GM18498 (cell line): Measurements from ENCODE around the gene ZNF768.
"Not testable (repeated sequence)": the region's sequence is repeated elsewhere in the genome, so short reads cannot be mapped to it uniquely, and the experiment has no call there.

Experiments
- ATAC-seq: cut with Tn5 transposase; IDR thresholded peaks from one replicate; pipeline ENCODE4 v1.9.1; 2021; ENCODE audit warnings: mild to moderate bottlenecking, moderate library complexity; ENCODE audit not compliant: unreplicated experiment

The ZNF768 gene

GRCh38 chr16:30556125-30556473 is 29.7 kb upstream of the ZNF768 start:
- no peak for ATAC-seq

DNA sequence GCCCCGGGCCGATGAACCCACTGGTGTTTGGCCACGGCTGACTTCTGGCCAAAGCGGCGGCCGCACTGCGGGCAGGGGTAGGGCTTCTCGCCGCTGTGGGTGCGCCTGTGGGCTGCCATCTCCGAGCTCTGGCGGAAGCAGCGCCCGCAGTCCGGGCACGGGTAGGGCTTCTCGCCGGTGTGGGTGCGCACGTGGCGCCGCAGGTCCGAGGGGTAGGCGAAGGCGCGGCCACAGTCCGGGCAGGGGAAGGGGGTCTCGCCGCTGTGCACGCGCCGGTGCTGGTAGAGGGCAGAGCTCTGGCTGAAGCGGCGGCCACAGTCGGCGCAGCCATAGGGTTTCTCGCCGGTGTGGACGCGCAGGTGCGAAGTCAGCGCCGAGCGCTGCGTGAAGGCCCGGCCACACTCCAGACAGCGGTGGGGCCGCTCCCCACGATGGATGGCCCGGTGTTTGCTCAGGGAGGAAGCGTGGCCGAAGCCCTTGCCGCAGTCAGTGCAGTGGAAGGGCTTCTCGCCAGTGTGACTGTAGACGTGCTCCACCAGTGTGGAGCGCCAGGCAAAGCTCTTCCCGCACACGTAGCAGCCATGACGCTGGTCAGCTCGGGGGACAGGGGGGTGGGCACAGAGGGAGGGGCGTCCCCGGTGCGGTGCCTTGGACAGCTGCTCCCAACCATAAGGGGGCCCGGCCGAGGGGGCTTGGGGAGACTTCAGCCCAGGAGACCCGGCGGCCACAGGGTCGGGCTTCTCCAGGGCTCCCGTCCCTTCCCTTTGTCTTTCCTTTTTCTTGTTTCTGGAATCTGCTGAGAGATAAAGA is 29.2 kb upstream of the ZNF768 start:
- ATAC-seq = no peak

DNA sequence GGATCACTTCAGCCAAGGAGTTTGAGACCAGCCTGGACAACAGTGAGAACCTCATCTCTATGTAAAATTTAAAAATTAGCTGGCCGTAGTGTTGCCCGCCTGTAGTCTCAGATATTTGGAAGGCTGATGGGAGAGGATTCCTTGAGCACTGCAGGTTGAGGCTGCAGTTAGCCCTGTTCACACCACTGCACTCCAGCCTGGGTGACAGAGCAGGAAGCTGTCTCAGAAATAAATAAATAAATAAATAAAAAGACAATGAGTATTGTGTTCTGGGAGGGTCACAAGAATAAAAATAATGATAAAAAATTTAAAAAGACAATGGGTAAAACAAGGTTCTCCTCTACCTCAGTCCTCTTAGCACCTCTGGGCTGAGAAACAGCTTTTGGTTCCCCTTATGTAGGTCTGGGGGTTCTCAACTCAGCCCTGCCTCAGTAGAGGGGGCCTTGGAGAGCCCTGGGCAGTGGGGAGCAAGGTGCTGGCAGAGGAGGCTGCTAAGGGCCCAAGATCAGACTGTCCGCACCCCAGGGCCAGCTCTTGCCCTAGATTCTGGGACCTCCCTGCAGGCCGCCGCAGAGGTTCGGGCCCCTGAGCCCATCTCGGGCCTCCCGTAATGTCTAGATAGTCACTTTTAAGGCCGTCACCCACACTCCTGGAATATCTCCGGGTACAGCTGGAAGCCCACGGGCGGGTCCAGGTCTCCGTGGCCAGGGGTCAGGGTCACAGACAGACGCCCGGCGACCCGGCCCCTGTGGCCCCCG is 28.4 kb upstream of the ZNF768 start:
- ATAC-seq = no peak

DNA sequence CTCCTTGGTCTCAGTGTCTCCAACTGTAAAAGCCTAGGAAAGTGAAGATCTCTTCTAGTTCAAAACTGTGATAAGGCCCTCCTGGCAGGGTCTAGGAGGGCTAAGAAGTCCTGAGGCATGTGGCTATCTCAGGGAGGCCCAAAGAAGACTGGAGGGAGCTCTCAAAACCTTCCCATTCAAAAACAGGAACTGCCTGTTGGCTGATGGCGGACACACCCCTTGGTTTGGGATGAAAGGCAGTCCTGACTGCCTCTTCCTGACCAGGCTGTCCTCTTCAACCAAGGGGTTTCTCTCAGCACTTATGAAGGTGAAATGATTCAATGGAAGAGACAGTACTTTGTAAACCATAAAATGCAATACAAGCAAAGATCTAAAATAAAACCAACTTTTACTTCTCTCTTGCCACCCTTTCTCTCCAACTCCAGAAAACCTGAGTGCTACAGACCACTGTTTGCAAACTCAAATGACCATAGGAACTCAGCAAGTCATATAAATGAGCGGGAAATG is 27.1 kb upstream of the ZNF768 start:
- no peak for ATAC-seq

GRCh38 chr16:30552956-30553355 is 26.6 kb upstream of the ZNF768 start:
- no peak for ATAC-seq

GRCh38 chr16:30551781-30552180 is 25.4 kb upstream of the ZNF768 start:
- no peak for ATAC-seq

- no peak for ATAC-seq
These were observed 22.3 kb upstream of the ZNF768 start for GRCh38 chr16:30548416-30549253.

DNA sequence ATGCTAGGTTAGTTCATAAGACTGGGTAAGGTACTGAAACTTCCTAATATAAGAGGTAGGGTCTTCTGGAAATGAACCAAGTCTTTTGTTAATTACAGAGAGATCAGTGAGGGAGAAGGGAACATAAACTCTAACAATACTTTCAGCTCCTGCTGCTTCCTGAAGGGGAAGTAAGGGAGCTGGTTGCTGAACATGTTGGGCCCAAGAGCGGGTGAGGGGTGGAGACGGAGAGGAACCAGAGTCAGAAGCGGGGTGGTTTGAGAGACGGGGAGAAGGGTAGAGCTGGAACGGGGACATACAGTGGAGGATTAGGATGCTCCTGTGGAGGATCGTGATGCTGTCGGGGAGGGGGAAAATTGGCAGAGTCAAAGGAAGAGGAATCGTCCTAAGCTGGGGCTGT is 19.7 kb upstream of the ZNF768 start:
- no peak for ATAC-seq

DNA sequence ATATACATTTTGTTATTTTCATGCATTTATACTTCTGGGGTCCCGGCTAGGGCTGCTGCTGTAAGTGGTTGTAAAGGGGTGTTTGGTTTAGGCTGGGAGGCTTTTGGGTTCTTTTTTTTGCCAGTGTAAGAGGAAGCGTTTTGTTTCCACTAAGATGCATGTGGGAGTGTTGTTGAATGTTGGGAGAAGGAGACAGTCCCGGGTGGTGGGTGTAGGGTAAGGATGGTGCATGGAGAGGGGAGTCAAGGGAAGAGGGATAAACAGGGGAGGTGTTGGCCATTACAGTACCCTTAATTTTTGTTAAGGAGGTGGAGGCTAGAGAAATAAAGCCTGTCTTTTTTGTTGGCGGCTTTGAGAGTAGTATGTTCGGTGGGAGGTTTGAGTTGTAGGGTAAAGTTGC is 16.7 kb upstream of the ZNF768 start:
- ATAC-seq = no peak

DNA sequence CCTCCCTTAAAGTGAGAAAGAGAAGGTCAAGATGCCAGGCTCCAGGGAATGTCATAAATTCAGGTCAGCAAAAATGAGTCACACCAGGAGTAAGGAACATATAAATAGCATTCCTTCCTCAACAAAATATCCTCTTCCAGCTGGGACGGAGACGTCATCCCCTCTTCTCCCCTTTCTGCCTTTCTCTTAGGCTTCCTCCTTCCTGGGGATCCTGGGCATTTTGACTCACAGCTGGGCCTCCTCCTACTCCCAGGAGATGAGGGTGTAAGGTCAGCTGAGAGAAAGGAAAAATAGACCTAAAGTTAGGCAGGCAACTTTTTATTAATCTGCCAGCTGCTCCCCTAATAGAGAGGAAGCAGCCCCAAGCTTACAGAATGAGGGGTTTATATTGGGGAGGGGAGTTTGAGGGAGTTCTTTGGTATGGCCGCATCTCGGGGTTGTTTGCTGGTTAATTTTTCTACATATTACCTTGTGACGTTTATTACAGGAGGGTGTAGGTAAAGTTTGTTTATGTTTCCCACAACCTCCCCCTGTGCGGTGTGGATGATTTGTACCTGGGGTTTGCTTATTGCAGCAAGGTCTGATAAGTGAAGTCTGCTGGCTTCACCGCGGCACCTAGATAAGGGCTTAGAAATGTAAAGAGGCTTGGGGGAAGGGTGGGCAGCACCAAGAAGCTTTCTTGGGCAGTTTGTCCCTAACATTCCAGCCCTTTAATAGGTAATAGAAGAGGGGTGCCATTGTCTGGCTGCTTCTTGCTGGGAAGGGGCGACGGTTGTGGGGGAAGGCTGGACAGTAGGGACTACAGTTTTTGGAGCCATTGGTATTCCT is 15.3 kb upstream of the ZNF768 start:
- ATAC-seq = no peak

DNA sequence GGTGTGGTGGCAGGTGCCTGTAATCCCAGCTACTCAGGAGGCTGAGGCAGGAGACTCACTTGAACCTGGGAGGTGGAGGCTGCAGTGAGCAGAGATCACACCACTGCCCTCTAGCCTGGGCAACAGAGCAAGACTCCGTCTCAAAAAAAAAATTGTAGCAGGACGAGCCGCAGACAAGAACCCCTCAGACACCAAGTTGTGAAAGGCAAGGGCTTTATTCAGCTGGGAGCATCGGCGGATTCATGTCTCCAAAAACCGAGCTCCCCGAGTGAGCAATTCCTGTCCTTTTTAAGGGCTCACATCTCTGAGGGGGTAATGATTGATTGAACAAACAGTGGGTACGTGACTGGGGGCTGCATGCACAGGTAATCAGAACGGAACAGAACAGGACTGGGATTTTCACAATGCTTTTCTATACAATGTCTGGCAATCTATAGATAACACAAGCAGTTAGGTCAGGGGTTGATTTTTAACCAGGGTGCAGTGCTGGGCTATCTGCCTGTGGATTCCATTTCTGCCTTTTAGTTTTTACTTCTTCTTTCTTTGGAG is 14.6 kb upstream of the ZNF768 start:
- ATAC-seq = not testable (repeated sequence)

- not testable (repeated sequence) for ATAC-seq
These were observed 13.7 kb upstream of the ZNF768 start for GRCh38 chr16:30539986-30540526.

GRCh38 chr16:30539000-30539964 is 12.9 kb upstream of the ZNF768 start:
- ATAC-seq = no peak

- ATAC-seq = not testable (repeated sequence)
These were observed 10.1 kb upstream of the ZNF768 start for GRCh38 chr16:30536391-30537024.

DNA sequence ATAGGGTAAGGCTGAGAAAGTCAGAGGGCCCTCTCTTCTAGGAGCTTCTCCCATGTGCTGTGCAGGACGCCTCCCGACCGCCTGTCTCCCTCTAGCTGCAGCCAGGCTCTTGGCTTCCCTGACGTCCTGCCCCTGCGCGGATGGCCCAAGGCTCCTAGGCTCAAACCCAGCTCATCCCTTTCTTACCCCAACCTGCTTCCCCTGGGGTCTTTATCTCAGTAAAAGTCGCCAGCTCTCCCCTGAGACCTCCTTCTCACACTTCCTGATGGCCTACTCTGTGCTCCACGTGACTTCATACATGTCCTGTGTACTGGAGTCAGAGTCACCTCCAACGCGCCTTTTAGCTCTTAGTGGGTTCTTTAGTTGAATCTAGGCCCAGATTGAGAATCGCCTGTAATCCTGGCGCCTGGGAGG is 9.4 kb upstream of the ZNF768 start:
- ATAC-seq = peak; percentile 49

GRCh38 chr16:30535106-30535776 is 8.9 kb upstream of the ZNF768 start:
- ATAC-seq = peak; percentile 24

DNA sequence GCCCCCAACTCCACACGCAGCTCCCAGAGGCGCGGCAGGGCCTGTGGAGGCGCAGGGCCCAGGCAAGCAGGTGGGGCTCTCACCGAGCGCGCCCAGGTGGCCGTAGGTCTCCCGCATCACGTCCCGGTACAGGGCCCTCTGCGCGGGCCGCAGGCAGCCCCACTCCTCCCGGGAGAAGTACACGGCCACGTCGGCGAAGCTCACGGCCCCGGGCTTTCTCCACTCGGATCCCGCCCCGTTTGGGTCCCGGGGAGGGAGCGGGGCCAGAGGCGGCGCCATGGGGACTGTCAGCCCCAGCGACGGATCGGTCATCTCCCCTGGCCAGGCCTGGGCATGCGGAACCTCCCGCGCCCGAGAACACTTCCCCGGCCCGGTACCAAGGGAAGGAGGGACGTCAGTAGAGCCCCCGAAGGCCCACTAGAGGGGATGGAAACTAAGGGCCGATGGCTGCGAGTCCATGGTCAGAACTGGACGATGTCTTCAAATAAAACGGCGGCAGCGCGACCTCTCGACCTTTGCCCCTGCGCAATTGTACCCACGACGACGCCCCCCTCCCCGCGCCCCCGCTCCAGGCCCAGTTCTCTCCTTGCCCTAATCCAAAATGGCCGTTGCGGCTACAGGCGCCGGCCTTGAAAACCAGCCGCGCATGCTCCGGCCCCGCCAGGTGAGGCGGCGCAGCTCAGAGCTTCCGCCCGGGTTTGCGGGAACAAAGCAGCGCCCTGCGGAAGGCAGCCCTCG is 8.2 kb upstream of the ZNF768 start, which contains the start of gene ZNF747:
Gene ZNF747, minus strand, starts transcription at position 491 of the 738 bp plus-strand sequence. Its CDS starts 179 bp downstream, at position 312.
- ATAC-seq = peak; percentile 61
